KG1 (cell line): Measurements from ENCODE around the gene HECTD4.

Experiments
- DNase-seq: peaks from one replicate; lab custom pipeline; 2025; lab: John Stamatoyannopoulos, UW

The HECTD4 gene

GRCh38 chr12:112321245-112321644 is 61.0 kb downstream of the HECTD4 start:
- no peak for DNase-seq

GRCh38 chr12:112319395-112319794 is 62.8 kb downstream of the HECTD4 start:
- DNase-seq, result no peak

GRCh38 chr12:112317481-112317880 is 64.8 kb downstream of the HECTD4 start:
- no peak for DNase-seq

- no peak for DNase-seq
These were observed 67.2 kb downstream of the HECTD4 start for GRCh38 chr12:112314981-112315380.

- DNase-seq, result no peak
These were observed 72.4 kb downstream of the HECTD4 start for GRCh38 chr12:112309797-112310196.

GRCh38 chr12:112308652-112309051 is 73.6 kb downstream of the HECTD4 start:
- no peak for DNase-seq

- DNase-seq, result no peak
These were observed 74.1 kb downstream of the HECTD4 start for GRCh38 chr12:112308161-112308560.

GRCh38 chr12:112307317-112308011 is 74.8 kb downstream of the HECTD4 start:
- no peak for DNase-seq

- no peak for DNase-seq
These were observed 76.3 kb downstream of the HECTD4 start for GRCh38 chr12:112305951-112306350.

GRCh38 chr12:112304436-112304835 is 77.8 kb downstream of the HECTD4 start:
- DNase-seq, result no peak

- DNase-seq, result no peak
These were observed 78.4 kb downstream of the HECTD4 start for GRCh38 chr12:112303799-112304198.

- DNase-seq, result no peak
These were observed 79.2 kb downstream of the HECTD4 start for GRCh38 chr12:112303004-112303403.

- DNase-seq, result no peak
These were observed 82.5 kb downstream of the HECTD4 start for GRCh38 chr12:112299704-112300103.

- DNase-seq, result no peak
These were observed 85.0 kb downstream of the HECTD4 start for GRCh38 chr12:112297188-112297587.

GRCh38 chr12:112296183-112296582 is 86.0 kb downstream of the HECTD4 start:
- no peak for DNase-seq

- DNase-seq, result no peak
These were observed 87.4 kb downstream of the HECTD4 start for GRCh38 chr12:112294793-112295192.

- no peak for DNase-seq
These were observed 93.6 kb downstream of the HECTD4 start for GRCh38 chr12:112288638-112289037.

- no peak for DNase-seq
These were observed 96.4 kb downstream of the HECTD4 start for GRCh38 chr12:112285600-112286401.

GRCh38 chr12:112283546-112283945 is 98.7 kb downstream of the HECTD4 start:
- DNase-seq, result no peak

- no peak for DNase-seq
These were observed 99.3 kb downstream of the HECTD4 start for GRCh38 chr12:112282920-112283319.

GRCh38 chr12:112275836-112276235 is 106.4 kb downstream of the HECTD4 start:
- no peak for DNase-seq

GRCh38 chr12:112275207-112275606 is 107.0 kb downstream of the HECTD4 start:
- no peak for DNase-seq

- no peak for DNase-seq
These were observed 111.6 kb downstream of the HECTD4 start for GRCh38 chr12:112270673-112271072.
